SK-N-SH (cell line): ENCODE measurements around the gene BRD3. TPM values are rescaled to one million over a fixed set of nuclear protein-coding genes. Genes with fewer than 3 reads are reported as not detected.

ENCODE experiments used
- CTCF ChIA-PET: fragments of 300-600, 350-600 bp; formaldehyde crosslinking; extraction: SDS; loops from one replicate; lab custom pipeline; 2021; lab: Yijun Ruan, JAX
- POLR2A ChIA-PET: fragments of 350-600 bp; sonication (Branson Sonifier 250); formaldehyde crosslinking; extraction: SDS; loops from one replicate; lab custom pipeline; 2020; ENCODE audit warnings: antibody characterized with exemption, inconsistent platforms; lab: Yijun Ruan, JAX
- DNase-seq: peaks from one replicate; pipeline ENCODE4 v3.0.0; 2012
- H2AFZ ChIP-seq: fragments of 200-600 bp; sonication (generic); 2 replicates; pipeline ENCODE4 v1.8.1; 2016; ENCODE audit warnings: antibody characterized with exemption, mild to moderate bottlenecking, low read depth
- H3F3A ChIP-seq: fragments of 200-600 bp; sonication (generic); replicated peaks from 2 replicates; pipeline ENCODE3; 2016; ENCODE audit warnings: antibody characterized with exemption, mild to moderate bottlenecking; ENCODE audit not compliant: insufficient read depth
- H3K27ac ChIP-seq, 2 experiments: fragments of 200-500 bp in 1 of 2; fragments of 200-600 bp in 1 of 2; sonication (Bioruptor generic) in 1 of 2; sonication (generic), shearing (Covaris generic) in 1 of 2; 2 replicates each; pipeline versions ENCODE4 v1.5.1 to v1.6.1; 2014 to 2016; ENCODE audit warnings: low read depth in 2 of 2, inconsistent platforms in 1 of 2, low read length in 1 of 2, mild to moderate bottlenecking in 1 of 2, mixed read lengths in 1 of 2
- H3K27me3 ChIP-seq: fragments of 200-600 bp; sonication (generic), shearing (Covaris generic); 2 replicates; pipeline ENCODE4 v1.6.1; 2016; ENCODE audit warnings: mixed run types; ENCODE audit not compliant: insufficient read depth
- H3K36me3 ChIP-seq, 2 experiments: fragments of 200-500 bp in 1 of 2; fragments of 200-600 bp in 1 of 2; sonication (Bioruptor generic) in 1 of 2; sonication (generic) in 1 of 2; replicated peaks in 1 of 2; 2 replicates each; pipeline versions ENCODE3 to v1.5.1; 2014 to 2016; ENCODE audit warnings: low read length in 1 of 2, mild to moderate bottlenecking in 1 of 2; ENCODE audit not compliant: insufficient read depth in 2 of 2, control insufficient read depth in 1 of 2
- H3K4me1 ChIP-seq, 2 experiments: fragments of 200-500 bp in 1 of 2; fragments of 200-600 bp in 1 of 2; sonication (Bioruptor generic) in 1 of 2; sonication (generic), shearing (Covaris generic) in 1 of 2; 2 replicates each; pipeline versions ENCODE4 v1.5.1 to v1.6.1; 2014 to 2016; ENCODE audit warnings: low read depth in 1 of 2, low read length in 1 of 2, mixed run types in 1 of 2; ENCODE audit not compliant: insufficient read depth in 2 of 2, control insufficient read depth in 1 of 2
- H3K4me2 ChIP-seq: fragments of 200-600 bp; sonication (generic), shearing (Covaris generic); 2 replicates; pipeline ENCODE4 v1.6.1; 2017; ENCODE audit warnings: mixed run types
- H3K4me3 ChIP-seq, 2 experiments: fragments of 200-500 bp in 1 of 2; fragments of 200-600 bp in 1 of 2; sonication (Bioruptor generic) in 1 of 2; sonication (generic), shearing (Covaris generic) in 1 of 2; 2 replicates each; pipeline versions ENCODE4 v1.5.1 to v1.8.1; 2014 to 2016; ENCODE audit warnings: low read depth in 2 of 2, inconsistent platforms in 1 of 2, low read length in 1 of 2, mild to moderate bottlenecking in 1 of 2, mixed read lengths in 1 of 2, moderate library complexity in 1 of 2
- H3K79me2 ChIP-seq: fragments of 200-600 bp; sonication (generic); 2 replicates; pipeline ENCODE4 v1.8.1; 2017; ENCODE audit warnings: mild to moderate bottlenecking; ENCODE audit not compliant: insufficient read depth
- H3K9ac ChIP-seq: fragments of 200-600 bp; sonication (generic); 2 replicates; pipeline ENCODE4 v1.6.1; 2017; ENCODE audit warnings: mixed run types
- H3K9me2 ChIP-seq: fragments of 200-600 bp; sonication (generic); 2 replicates; pipeline ENCODE4 v1.6.1; 2017; ENCODE audit warnings: mixed run types
- H3K9me3 ChIP-seq: fragments of 200-600 bp; sonication (generic); 2 replicates; pipeline ENCODE4 v1.6.1; 2017; ENCODE audit warnings: mixed run types, mild to moderate bottlenecking, moderate library complexity
- H4K20me1 ChIP-seq: fragments of 200-600 bp; sonication (generic); 2 replicates; pipeline ENCODE4 v1.6.1; 2017; ENCODE audit warnings: mild to moderate bottlenecking, mixed run types; ENCODE audit not compliant: insufficient read depth
- CHD2 ChIP-seq: fragments of 150-350 bp; IDR thresholded peaks from 2 replicates; pipeline ENCODE4 v1.6.1; 2018; ENCODE audit warnings: low read length; ENCODE audit not compliant: partially characterized antibody
- FOSL2 ChIP-seq: IDR thresholded peaks from 2 replicates; pipeline ENCODE4 v1.4.0; 2012; ENCODE audit warnings: low read depth, mild to moderate bottlenecking, moderate library complexity, borderline replicate concordance
- GABPA ChIP-seq: IDR thresholded peaks from 2 replicates; pipeline ENCODE4 v1.4.0; 2012; ENCODE audit warnings: low read depth, mild to moderate bottlenecking
- MAX ChIP-seq: IDR thresholded peaks from 2 replicates; pipeline ENCODE4 v1.4.0; 2012; ENCODE audit warnings: low read depth
- MEF2A ChIP-seq: IDR thresholded peaks from 2 replicates; pipeline ENCODE4 v1.4.0; 2012; ENCODE audit warnings: low read depth, borderline replicate concordance
- MXI1 ChIP-seq: IDR thresholded peaks from 2 replicates; pipeline ENCODE4 v1.6.1; 2012; ENCODE audit warnings: mild to moderate bottlenecking, low read depth, low read length, improper control_type of control experiment
- NFIC ChIP-seq: IDR thresholded peaks from 2 replicates; pipeline ENCODE4 v1.4.0; 2012; ENCODE audit warnings: borderline replicate concordance
- POLR2AphosphoS5 ChIP-seq: IDR thresholded peaks from 2 replicates; pipeline ENCODE4 v1.6.1; 2012; ENCODE audit warnings: low read depth, low read length
- RAD21 ChIP-seq: IDR thresholded peaks from 2 replicates; pipeline ENCODE4 v1.6.1; 2012; ENCODE audit warnings: mild to moderate bottlenecking, low read length
- RCOR1 ChIP-seq: fragments of 150-350 bp; IDR thresholded peaks from 2 replicates; pipeline ENCODE4 v1.6.1; 2017; ENCODE audit warnings: antibody characterized with exemption, low read length
- SIN3A ChIP-seq: IDR thresholded peaks from 2 replicates; pipeline ENCODE4 v1.6.1; 2012; ENCODE audit warnings: low read depth, mild to moderate bottlenecking, low read length, moderate library complexity, borderline replicate concordance
- TAF1 ChIP-seq: IDR thresholded peaks from 2 replicates; pipeline ENCODE4 v1.6.1; 2012; ENCODE audit warnings: low read depth, mild to moderate bottlenecking, low read length, moderate library complexity, borderline replicate concordance
- YY1 ChIP-seq: IDR thresholded peaks from 2 replicates; pipeline ENCODE4 v1.4.0; 2012; ENCODE audit warnings: low read depth, mild to moderate bottlenecking
- WGBS: methylation state at CpG from one replicate; pipeline ENCODE4 v1.1.6; 2017; ENCODE audit warnings: low lambda C conversion rate; 5-methylcytosine and 5-hydroxymethylcytosine counted together
- polyA plus RNA-seq, 3 experiments: library from polyadenylated mRNA; depleted of rRNA; stranded (reverse); fragments of >200 nt; gene quantifications; 2 replicates each; pipeline ENCODE4 v1.2.3, GENCODE V29; 2012

BRD3 gene
- polyA plus RNA-seq, 1 of the 3 experiments (the other 2 are of a cell fraction) = 11.4 TPM

DNA sequence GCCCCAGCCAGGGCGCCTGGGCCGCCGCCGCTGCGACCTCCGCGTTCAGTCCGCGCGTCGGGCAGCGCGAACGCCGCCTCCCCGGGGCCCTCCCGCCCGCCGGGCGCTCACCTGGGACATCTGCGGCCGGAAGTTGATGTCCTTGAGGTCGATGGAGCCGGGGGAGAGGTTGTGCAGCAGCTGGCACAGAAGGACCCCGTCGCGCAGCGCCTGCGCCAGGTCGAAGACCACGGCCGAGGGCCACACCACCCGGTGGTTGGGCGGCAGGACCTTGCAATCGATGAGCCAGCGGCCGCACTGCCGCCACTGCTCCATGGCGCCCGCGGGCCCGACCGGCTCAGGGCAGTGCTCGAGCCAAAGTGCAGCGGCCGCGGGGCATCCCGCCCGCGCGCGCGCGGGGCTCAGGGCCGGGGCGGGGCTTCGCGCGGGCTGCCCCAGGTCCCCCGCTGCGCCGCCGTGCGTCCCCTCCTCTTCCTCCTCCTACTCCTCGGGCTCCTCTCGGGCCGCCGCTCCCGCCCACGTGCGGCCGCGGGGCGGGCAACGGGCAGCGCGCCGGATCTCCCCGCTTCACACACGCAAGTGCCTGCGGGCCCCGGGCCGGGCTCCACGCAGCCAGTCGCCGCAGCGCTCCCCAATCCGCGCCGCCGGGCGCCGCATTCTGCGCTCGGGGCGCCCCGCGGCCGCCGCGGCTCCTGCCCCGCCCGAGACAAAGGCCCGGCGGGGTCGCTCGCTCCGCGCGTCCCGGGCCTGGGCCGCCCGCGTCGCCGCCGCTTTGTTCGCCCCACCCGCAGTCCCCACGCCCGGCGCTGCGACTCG, 75.7 kb downstream of the BRD3 start, which contains the start of gene VAV2 (continued):
- TF ChIP-seq FOSL2 (no peak), NFIC (no peak), MEF2A (no peak)
- TF ChIP-seq, all 33 proteins: peak for 4

- TF ChIP-seq NFIC (no peak), POLR2AphosphoS5 (peak; percentile 7; the same call in 1 of the 2 replicates), MXI1 (peak; percentile 4; the same call in 1 of the 2 replicates)
- TF ChIP-seq, all 33 proteins: peak for 2
- Histone ChIP-seq H3K4me1 (peaks cover 6 to 34% of the 10 kb centered on the region in 2 experiments; a peak in 3 of 4 replicates), H3K9me2 (no peaks in the 10 kb centered on the region), H2AFZ (no peak overlapping the region), H3K9me3 (no peaks in the 10 kb centered on the region), H3K27ac (peak overlapping the region; percentile 78 to 79), H3K9ac (peak overlapping the region; percentile 88), H3F3A (no peaks in the 10 kb centered on the region), H4K20me1 (peaks cover 53% of the 10 kb centered on the region), H3K79me2 (peaks cover 67% of the 10 kb centered on the region), H3K27me3 (no peaks in the 10 kb centered on the region), H3K4me2 (peak overlapping the region; percentile 100), H3K4me3 (peak overlapping the region; percentile 75 to 87), H3K36me3 (no peaks in the 10 kb centered on the region)
- WGBS = 2% methylated on average over 15 of the region's 82 CpGs
- CTCF ChIA-PET = interaction anchor here (0.8 to 7.3 kb wide), 11 partner anchors 23 to 217 kb away, joined by 3 to 236 read pairs (median 3); no protein-coding TSS in a partner anchor
- POLR2A ChIA-PET = interaction anchor here (1.0 to 1.4 kb wide), 4 partner anchors 11 to 156 kb away, joined by 3 to 4 read pairs (median 3); no protein-coding TSS in a partner anchor
- DNase-seq = peak; percentile 69
Measured at GRCh38 chr9:133991214-133991921, 76.5 kb downstream of the BRD3 start.

GRCh38 chr9:133990366-133991213, 77.2 kb downstream of the BRD3 start:
- peak overlapping the region; percentile 88 for H3K9ac ChIP-seq
- peaks cover 74% of the 10 kb centered on the region for H3K79me2 ChIP-seq
- H3K9me2 ChIP-seq = no peaks in the 10 kb centered on the region
- TF ChIP-seq GABPA (no peak), RCOR1 (no peak), TAF1 (0 out of 2 replicates have a peak, but pooled peaks have one; percentile 29), YY1 (0 out of 2 replicates have a peak, but pooled peaks have one; percentile 16), CHD2 (no peak), RAD21 (0 out of 2 replicates have a peak, but pooled peaks have one; percentile 14), MAX (peak; percentile 41; the same call in 1 of the 2 replicates), FOSL2 (peak; percentile 68; the same call in 1 of the 2 replicates), POLR2AphosphoS5 (peak; percentile 10; the same call in 1 of the 2 replicates), MXI1 (peak; percentile 80), SIN3A (0 out of 2 replicates have a peak, but pooled peaks have one; percentile 57)
- TF ChIP-seq, all 33 proteins: peak for 8
- no peaks in the 10 kb centered on the region for H3K27me3 ChIP-seq
- H3K4me3 ChIP-seq = peak overlapping the region; percentile 75 to 87
- 29% methylated on average over 18 of the region's 31 CpGs for WGBS
- ChIA-PET CTCF (interaction anchor here (0.8 to 7.3 kb wide), 11 partner anchors 22 to 217 kb away, joined by 3 to 236 read pairs (median 3); no protein-coding TSS in a partner anchor), POLR2A (interaction anchor here (1.0 to 1.4 kb wide), 4 partner anchors 10 to 156 kb away, joined by 3 to 4 read pairs (median 3); no protein-coding TSS in a partner anchor)
- H3K4me2 ChIP-seq = peak overlapping the region; percentile 100
- no peaks in the 10 kb centered on the region for H3K9me3 ChIP-seq
- H3K27ac ChIP-seq = peak overlapping the region; percentile 78 to 79
- no peaks in the 10 kb centered on the region for H3K36me3 ChIP-seq
- peaks cover 61% of the 10 kb centered on the region for H4K20me1 ChIP-seq
- DNase-seq = peak; percentile 65
- H3K4me1 ChIP-seq = peaks cover 6 to 34% of the 10 kb centered on the region in 2 experiments; a peak in 3 of 4 replicates
- no peak overlapping the region for H2AFZ ChIP-seq
- no peaks in the 10 kb centered on the region for H3F3A ChIP-seq
